Erythroblast (primary cell): ENCODE data around the gene RBM43.

Source experiments
- GATA1 ChIP-seq: IDR thresholded peaks from 2 replicates; pipeline ENCODE4 v1.6.1; 2011; ENCODE audit warnings: low read depth, mild to moderate bottlenecking, control low read depth, low read length, moderate library complexity
- POLR2A ChIP-seq: IDR thresholded peaks from 2 replicates; pipeline ENCODE4 v1.6.1; 2011; ENCODE audit warnings: mild to moderate bottlenecking, low read length

DNA sequence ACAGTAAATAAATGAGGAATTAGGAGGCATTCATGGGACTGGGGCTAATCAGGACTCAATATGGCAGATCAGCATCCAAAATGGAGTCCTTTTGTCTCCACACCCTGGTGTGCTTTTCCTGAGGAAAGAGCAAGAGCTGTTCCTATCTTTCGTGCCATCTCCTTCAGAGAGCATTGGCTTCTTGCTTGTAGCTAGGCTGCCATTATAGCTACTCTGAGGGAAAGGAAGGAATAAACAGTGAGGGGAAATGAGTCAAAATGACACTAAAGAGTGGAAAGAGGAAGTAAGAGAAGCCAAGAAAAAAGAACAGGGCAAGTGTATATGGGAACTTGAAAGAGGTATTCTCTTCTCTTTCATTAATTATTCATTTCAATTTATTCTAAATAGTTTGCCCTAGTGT, 36.2 kb upstream of the RBM43 start:
- no peak for TF ChIP-seq POLR2A
- no peak for TF ChIP-seq GATA1
